CD4-positive, alpha-beta memory T cell (primary cell): ENCODE measurements around the gene LCT. TPM values are rescaled to one million over a fixed set of nuclear protein-coding genes. Genes with fewer than 3 reads are reported as not detected.
"Not testable (repeated sequence)": the region's sequence is repeated elsewhere in the genome, so short reads cannot be mapped to it uniquely, and the experiment has no call there.

ENCODE experiments used
- CTCF ChIA-PET: fragments of 350-600 bp; sonication (Branson Sonifier 250); formaldehyde crosslinking; loops from one replicate; lab custom pipeline; 2021; ENCODE audit warnings: inconsistent platforms; ENCODE audit not compliant: partially characterized antibody; lab: Charles Lee
- POLR2A ChIA-PET: fragments of 350-600 bp; sonication (Branson Sonifier 250); formaldehyde crosslinking; loops from one replicate; lab custom pipeline; 2021; ENCODE audit not compliant: partially characterized antibody; lab: Charles Lee
- DNase-seq, 5 donors: peaks; one replicate each; pipeline versions ENCODE4 v3.0.0 to v3.0.0-alpha.2; 2020 to 2022; ENCODE audit warnings: mixed read lengths in 1 of 5
- H3K27ac ChIP-seq: one replicate; pipeline ENCODE4 v1.7.0; 2013; ENCODE audit warnings: low read depth, low read length
- H3K27me3 ChIP-seq: 2 replicates; pipeline ENCODE4 v1.7.0; 2013; ENCODE audit warnings: mild to moderate bottlenecking, low read length, moderate library complexity; ENCODE audit not compliant: insufficient read depth
- H3K36me3 ChIP-seq: 2 replicates; pipeline ENCODE4 v1.7.0; 2013; ENCODE audit warnings: mild to moderate bottlenecking, low read length, moderate library complexity; ENCODE audit not compliant: insufficient read depth
- H3K4me1 ChIP-seq: 2 replicates; pipeline ENCODE4 v1.7.0; 2013; ENCODE audit warnings: mild to moderate bottlenecking, low read length, moderate library complexity; ENCODE audit not compliant: insufficient read depth
- H3K4me3 ChIP-seq, 2 donors: one replicate each; pipeline ENCODE4 v1.7.0; 2013; ENCODE audit warnings: low read length in 2 of 2, mild to moderate bottlenecking in 1 of 2
- H3K9me3 ChIP-seq, 2 donors: one replicate each; pipeline ENCODE4 v1.7.0; 2013; ENCODE audit warnings: low read length in 2 of 2, control low read depth in 1 of 2; ENCODE audit not compliant: control insufficient read depth in 1 of 2
- H3K27ac Mint-ChIP-seq, 7 donors: one replicate each; pipeline ENCODE4 v1.8.0; 2020 to 2021; ENCODE audit warnings: mixed read lengths in 7 of 7, mild to moderate bottlenecking in 6 of 7, inconsistent platforms in 3 of 7, moderate library complexity in 3 of 7
- H3K27me3 Mint-ChIP-seq, 2 donors: one replicate each; pipeline ENCODE4 v1.8.0; 2020 to 2021; ENCODE audit warnings: mixed read lengths in 2 of 2
- H3K36me3 Mint-ChIP-seq, 2 donors: one replicate each; pipeline ENCODE4 v1.8.0; 2020 to 2021; ENCODE audit warnings: mixed read lengths in 2 of 2, inconsistent platforms in 1 of 2, mild to moderate bottlenecking in 1 of 2
- H3K4me1 Mint-ChIP-seq, 4 donors: one replicate each; pipeline ENCODE4 v1.8.0; 2020 to 2021; ENCODE audit warnings: mixed read lengths in 4 of 4, mild to moderate bottlenecking in 1 of 4
- H3K4me3 Mint-ChIP-seq, 8 donors: one replicate each; pipeline ENCODE4 v1.8.0; 2020 to 2021; ENCODE audit warnings: mixed read lengths in 8 of 8, mild to moderate bottlenecking in 7 of 8, moderate library complexity in 6 of 8, inconsistent platforms in 3 of 8
- H3K9me3 Mint-ChIP-seq, 8 donors: one replicate each; pipeline ENCODE4 v1.8.0; 2020 to 2021; ENCODE audit warnings: mixed read lengths in 8 of 8, mild to moderate bottlenecking in 5 of 8, inconsistent platforms in 3 of 8, moderate library complexity in 1 of 8
- intact Hi-C: fragments of 100-400 bp; cut with micrococcal nuclease; formaldehyde crosslinking; loops from one replicate; pipeline ENCODE4 v1.15.1; 2023
- polyA plus RNA-seq, 2 donors: library from polyadenylated mRNA; unstranded; fragments of 300-500 nt; fragmentation: Illumina TruSeq; gene quantifications; one replicate each; pipeline ENCODE4 v1.2.3, GENCODE V29; 2021
- total RNA-seq, 2 experiments: library from RNA; stranded (reverse); gene quantifications; one replicate each; pipeline ENCODE4 v1.2.3, GENCODE V29; 2021

The LCT gene
- total and polyA plus RNA-seq, 4 experiments from 2014 or later: 0.06 TPM; not detected in 2

GRCh38 chr2:135798275-135798705, 38.7 kb downstream of the LCT start:
- intact Hi-C loops: no loop called here
- CTCF ChIA-PET: interaction anchor here (0.8 to 5.8 kb wide), 19 partner anchors 8 to 809 kb away, joined by 3 to 77 read pairs (median 7); partner anchors contain the start of gene LCT

GRCh38 chr2:135797497-135798274, 39.3 kb downstream of the LCT start:
- H3K9me3 Mint-ChIP-seq: peaks cover 0 to 23% (median 9%) of the 10 kb centered on the region in 8 donors
- CTCF ChIA-PET: interaction anchor here (0.6 to 5.8 kb wide), 37 partner anchors 9 to 1018 kb away, joined by 3 to 77 read pairs (median 4); partner anchors contain the start of gene LCT
- H3K9me3 ChIP-seq: peaks cover 0 to 3% of the 10 kb centered on the region in 2 donors
- H3K4me1 ChIP-seq: peaks cover 4% of the 10 kb centered on the region
- H3K27ac ChIP-seq: no peak overlapping the region
- no peaks in the 10 kb centered on the region for H3K27me3 ChIP-seq
- intact Hi-C loops: loop anchor here (1.0 kb wide), 3 partner anchors 324 to 808 kb away; no protein-coding TSS in a partner anchor
- H3K36me3 ChIP-seq: no peaks in the 10 kb centered on the region
- H3K27me3 Mint-ChIP-seq: no peaks in the 10 kb centered on the region
- no peak overlapping the region for H3K4me3 ChIP-seq
- peak; percentile 68 to 70 (median 70) for DNase-seq
- H3K4me3 Mint-ChIP-seq: peak overlapping the region in 1 of 8 donors; percentile 14
- POLR2A ChIA-PET: interaction anchor here (0.7 kb wide), 1 partner anchor 851 kb away, joined by 3 read pairs; no protein-coding TSS in a partner anchor
- peaks cover 5 to 11% (median 10%) of the 10 kb centered on the region in 4 donors for H3K4me1 Mint-ChIP-seq
- H3K36me3 Mint-ChIP-seq: peaks cover 0 to 9% of the 10 kb centered on the region in 2 donors
- peak overlapping the region in 1 of 7 donors; percentile 80 for H3K27ac Mint-ChIP-seq

More at GRCh38 chr2:135798275-135798705, 38.7 kb downstream of the LCT start:
- Mint-ChIP-seq H3K4me3 (no peak overlapping the region), H3K27ac (peak overlapping the region in 1 of 7 donors; percentile 8), H3K4me1 (peaks cover 5 to 11% (median 9%) of the 10 kb centered on the region in 4 donors), H3K36me3 (peaks cover 0 to 9% of the 10 kb centered on the region in 2 donors), H3K27me3 (no peaks in the 10 kb centered on the region), H3K9me3 (peaks cover 0 to 23% (median 9%) of the 10 kb centered on the region in 8 donors)
- Histone ChIP-seq H3K4me1 (peaks cover 4% of the 10 kb centered on the region), H3K36me3 (no peaks in the 10 kb centered on the region), H3K9me3 (peaks cover 0 to 3% of the 10 kb centered on the region in 2 donors), H3K4me3 (no peak overlapping the region), H3K27ac (no peak overlapping the region), H3K27me3 (no peaks in the 10 kb centered on the region)
- no peak for DNase-seq
- POLR2A ChIA-PET: no interaction called here

GRCh38 chr2:135796606-135797005, 40.4 kb downstream of the LCT start:
- H3K4me3 Mint-ChIP-seq: peak overlapping the region in 1 of 8 donors; percentile 43
- POLR2A ChIA-PET: interaction anchor here (0.7 to 0.8 kb wide), 2 partner anchors 39 to 850 kb away, joined by 3 read pairs; no protein-coding TSS in a partner anchor
- intact Hi-C loops: loop anchor here (1.0 kb wide), 3 partner anchors 323 to 807 kb away; no protein-coding TSS in a partner anchor

GRCh38 chr2:135795641-135796040, 41.3 kb downstream of the LCT start:
- intact Hi-C loops, POLR2A ChIA-PET, DNase-seq, H3K27me3 ChIP-seq, H3K27me3 Mint-ChIP-seq, H3K4me3 Mint-ChIP-seq, H3K27ac ChIP-seq, H3K36me3 Mint-ChIP-seq, H3K9me3 ChIP-seq, H3K4me1 ChIP-seq, H3K27ac Mint-ChIP-seq, H3K36me3 ChIP-seq, H3K4me3 ChIP-seq: not testable (repeated sequence)
- CTCF ChIA-PET: interaction anchor here (0.7 to 5.8 kb wide), 5 partner anchors 11 to 791 kb away, joined by 3 to 77 read pairs (median 34); no protein-coding TSS in a partner anchor
- Mint-ChIP-seq H3K9me3 (peaks cover 0 to 11% (median 3%) of the 10 kb centered on the region in 8 donors), H3K4me1 (peaks cover 5 to 11% (median 10%) of the 10 kb centered on the region in 4 donors)

More at GRCh38 chr2:135796606-135797005, 40.4 kb downstream of the LCT start:
- no peak overlapping the region for H3K27ac ChIP-seq
- no peak for DNase-seq
- CTCF ChIA-PET: interaction anchor here (0.7 to 5.8 kb wide), 25 partner anchors 10 to 1019 kb away, joined by 3 to 77 read pairs (median 6); partner anchors contain the start of genes LCT and UBXN4
- no peaks in the 10 kb centered on the region for H3K27me3 ChIP-seq
- no peaks in the 10 kb centered on the region for H3K27me3 Mint-ChIP-seq
- peaks cover 0 to 17% (median 9%) of the 10 kb centered on the region in 8 donors for H3K9me3 Mint-ChIP-seq
- H3K36me3 ChIP-seq: no peaks in the 10 kb centered on the region
- peaks cover 5 to 11% (median 10%) of the 10 kb centered on the region in 4 donors for H3K4me1 Mint-ChIP-seq
- no peak overlapping the region for H3K27ac Mint-ChIP-seq
- H3K9me3 ChIP-seq: peaks cover 0 to 3% of the 10 kb centered on the region in 2 donors
- H3K4me3 ChIP-seq: no peak overlapping the region
- H3K4me1 ChIP-seq: peaks cover 4% of the 10 kb centered on the region
- H3K36me3 Mint-ChIP-seq: peaks cover 0 to 9% of the 10 kb centered on the region in 2 donors

GRCh38 chr2:135792401-135793150, 44.4 kb downstream of the LCT start:
- peaks cover 4 to 10% (median 9%) of the 10 kb centered on the region in 4 donors for H3K4me1 Mint-ChIP-seq
- Histone ChIP-seq H3K4me1 (peaks cover under 1% of the 10 kb centered on the region), H3K9me3 (no peaks in the 10 kb centered on the region), H3K36me3 (no peaks in the 10 kb centered on the region), H3K4me3 (no peak overlapping the region), H3K27ac (no peak overlapping the region), H3K27me3 (no peaks in the 10 kb centered on the region)
- ChIA-PET POLR2A (no interaction called here), CTCF (no interaction called here)
- no peaks in the 10 kb centered on the region for H3K27me3 Mint-ChIP-seq
- intact Hi-C loops: no loop called here
- peaks cover 0 to 2% (median 0%) of the 10 kb centered on the region in 8 donors for H3K9me3 Mint-ChIP-seq
- no peak for DNase-seq
- no peak overlapping the region for H3K27ac Mint-ChIP-seq
- H3K36me3 Mint-ChIP-seq: no peaks in the 10 kb centered on the region
- no peak overlapping the region for H3K4me3 Mint-ChIP-seq

- H3K4me3 Mint-ChIP-seq: peak overlapping the region in 1 of 8 donors; percentile 3
- H3K36me3 Mint-ChIP-seq: peaks cover 3 to 5% of the 10 kb centered on the region in 2 donors
- Histone ChIP-seq H3K9me3 (no peaks in the 10 kb centered on the region), H3K27me3 (no peaks in the 10 kb centered on the region), H3K4me1 (no peaks in the 10 kb centered on the region), H3K36me3 (no peaks in the 10 kb centered on the region), H3K4me3 (no peak overlapping the region), H3K27ac (no peak overlapping the region)
- POLR2A ChIA-PET: no interaction called here
- CTCF ChIA-PET: interaction anchor here (1.1 kb wide), 2 partner anchors 11 to 803 kb away, joined by 3 read pairs; no protein-coding TSS in a partner anchor
- no peaks in the 10 kb centered on the region for H3K9me3 Mint-ChIP-seq
- no peaks in the 10 kb centered on the region for H3K27me3 Mint-ChIP-seq
- peaks cover 0 to 7% (median 6%) of the 10 kb centered on the region in 4 donors for H3K4me1 Mint-ChIP-seq
- DNase-seq: no peak
- no peak overlapping the region for H3K27ac Mint-ChIP-seq
- intact Hi-C loops: no loop called here
These were observed 45.4 kb downstream of the LCT start for GRCh38 chr2:135791418-135792190.
